HCT116 (cell line): ENCODE data around the gene NCR1. TPM values are rescaled to one million over a fixed set of nuclear protein-coding genes. Genes with fewer than 3 reads are reported as not detected.

Experiments used
- ATAC-seq: fragments of 200-7000 bp; cut with Tn5 transposase; 2 replicates; pipeline ENCODE4 v1.9.1; 2020; ENCODE audit warnings: mild to moderate bottlenecking, moderate library complexity
- BruUV-seq: library from RNA; stranded (reverse); fragments of 400-500 nt; replicated peaks from 2 replicates; lab custom pipeline; 2021; lab: Mats Ljungman, UMichigan
- CTCF ChIA-PET: fragments of 300-600 bp; sonication (Branson Sonifier 250); formaldehyde crosslinking; loops from one replicate; lab custom pipeline; 2021; ENCODE audit warnings: antibody characterized with exemption; lab: Charles Lee
- POLR2A ChIA-PET: fragments of 300-600, 350-600 bp; sonication (Branson Sonifier 250); formaldehyde crosslinking; loops from one replicate; lab custom pipeline; 2021; ENCODE audit warnings: antibody characterized with exemption; lab: Charles Lee
- RAD21 ChIA-PET, 2 experiments: fragments of 300-600 bp; sonication (Branson Sonifier 250); formaldehyde crosslinking; loops; one replicate each; lab custom pipeline; 2023; ENCODE audit warnings: low total read pairs in 2 of 2; ENCODE audit not compliant: uncharacterized antibody in 2 of 2, unreplicated experiment in 2 of 2, low non-redundant PET in 1 of 2; lab: Charles Lee
- DNase-seq: peaks from one replicate; pipeline ENCODE4 v3.0.0-alpha.2; 2010; ENCODE audit warnings: low read depth, low spot score
- H2AFZ ChIP-seq: fragments of 200-600 bp; shearing (Covaris generic), sonication (generic); 2 replicates; pipeline ENCODE4 v1.6.1; 2017; ENCODE audit warnings: low read depth, mixed run types, mixed read lengths, antibody characterized with exemption, low read length; ENCODE audit not compliant: poor library complexity, severe bottlenecking
- H3K27ac ChIP-seq: 2 replicates; pipeline ENCODE4 v1.5.1; 2012; ENCODE audit warnings: low read depth, low read length
- H3K27me3 ChIP-seq: fragments of 200-600 bp; sonication (generic); 2 replicates; pipeline ENCODE4 v1.6.1; 2016; ENCODE audit warnings: mixed run types, low read length, mixed read lengths; ENCODE audit not compliant: insufficient read depth
- H3K36me3 ChIP-seq, 2 experiments: fragments of 200-500 bp in 1 of 2; fragments of 200-600 bp in 1 of 2; sonication (Bioruptor generic) in 1 of 2; sonication (generic) in 1 of 2; 2 replicates each; pipeline versions ENCODE4 v1.5.1 to v1.6.1; 2014 to 2016; ENCODE audit warnings: low read length in 2 of 2, inconsistent platforms in 1 of 2, mixed read lengths in 1 of 2, mixed run types in 1 of 2; ENCODE audit not compliant: insufficient read depth in 2 of 2, control insufficient read depth in 1 of 2
- H3K4me1 ChIP-seq, 2 experiments: fragments of 200-600 bp in 1 of 2; sonication (generic) in 1 of 2; 2 replicates each; pipeline versions ENCODE4 v1.5.1 to v1.6.1; 2012 to 2017; ENCODE audit warnings: low read length in 2 of 2, inconsistent platforms in 1 of 2, mild to moderate bottlenecking in 1 of 2, mixed read lengths in 1 of 2, mixed run types in 1 of 2, moderate library complexity in 1 of 2; ENCODE audit not compliant: insufficient read depth in 2 of 2, control insufficient read depth in 1 of 2
- H3K4me2 ChIP-seq: fragments of 200-600 bp; sonication (generic); 2 replicates; pipeline ENCODE4 v1.6.1; 2017; ENCODE audit warnings: mixed run types, low read length, mixed read lengths
- H3K4me3 ChIP-seq, 2 experiments: fragments of 200-600 bp in 1 of 2; sonication (generic) in 1 of 2; replicated peaks in 1 of 2; 2 replicates each; pipeline ENCODE4 v1.5.1; 2011 to 2016; ENCODE audit warnings: low read length in 2 of 2, control low read depth in 1 of 2, low read depth in 1 of 2, mild to moderate bottlenecking in 1 of 2, mixed read lengths in 1 of 2, mixed run types in 1 of 2
- H3K79me2 ChIP-seq: fragments of 200-600 bp; sonication (generic); 2 replicates; pipeline ENCODE4 v1.6.1; 2017; ENCODE audit warnings: mild to moderate bottlenecking, mixed run types, low read length, moderate library complexity, mixed read lengths; ENCODE audit not compliant: insufficient read depth
- H3K9ac ChIP-seq: fragments of 200-600 bp; sonication (generic); 2 replicates; pipeline ENCODE4 v1.6.1; 2016; ENCODE audit warnings: low read length, mixed read lengths
- H3K9me2 ChIP-seq: fragments of 200-600 bp; sonication (generic), shearing (Covaris generic); 2 replicates; pipeline ENCODE4 v1.6.1; 2017; ENCODE audit warnings: mixed run types, mild to moderate bottlenecking, moderate library complexity; ENCODE audit not compliant: insufficient read depth
- H3K9me3 ChIP-seq, 2 experiments: fragments of 200-500 bp in 1 of 2; fragments of 200-600 bp in 1 of 2; sonication (Bioruptor generic) in 1 of 2; sonication (generic) in 1 of 2; 2 replicates each; pipeline ENCODE4 v1.6.1; 2014 to 2017; ENCODE audit warnings: low read length in 2 of 2, mixed read lengths in 2 of 2, inconsistent platforms in 1 of 2, low read depth in 1 of 2, mild to moderate bottlenecking in 1 of 2, mixed run types in 1 of 2, moderate library complexity in 1 of 2; ENCODE audit not compliant: control insufficient read depth in 1 of 2, insufficient read depth in 1 of 2
- H4K20me1 ChIP-seq: fragments of 200-600 bp; sonication (generic), shearing (Covaris generic); 2 replicates; pipeline ENCODE4 v1.6.1; 2017; ENCODE audit warnings: mixed run types, mild to moderate bottlenecking, moderate library complexity; ENCODE audit not compliant: insufficient read depth
- CBX3 ChIP-seq: IDR thresholded peaks from 2 replicates; pipeline ENCODE4 v1.6.1; 2012; ENCODE audit warnings: low read depth
- EGR1 ChIP-seq: IDR thresholded peaks from 2 replicates; pipeline ENCODE4 v1.6.1; 2012; ENCODE audit warnings: low read depth
- ELF1 ChIP-seq: IDR thresholded peaks from 2 replicates; pipeline ENCODE4 v1.6.1; 2012; ENCODE audit warnings: low read depth, borderline replicate concordance
- EZH2 ChIP-seq: fragments of 200-600 bp; sonication (generic); IDR thresholded peaks from 2 replicates; pipeline ENCODE4 v1.6.1; 2017; ENCODE audit warnings: antibody characterized with exemption, mixed run types
- FOSL1 ChIP-seq: IDR thresholded peaks from 2 replicates; pipeline ENCODE4 v1.6.1; 2012; ENCODE audit warnings: low read depth
- RAD21 ChIP-seq: IDR thresholded peaks from 2 replicates; pipeline ENCODE4 v1.6.1; 2012; ENCODE audit warnings: low read depth, mild to moderate bottlenecking
- SIN3A ChIP-seq: IDR thresholded peaks from 2 replicates; pipeline ENCODE4 v1.6.1; 2012; ENCODE audit warnings: low read depth
- SRF ChIP-seq: IDR thresholded peaks from 2 replicates; pipeline ENCODE4 v1.6.1; 2012; ENCODE audit warnings: low read depth
- YY1 ChIP-seq: IDR thresholded peaks from 2 replicates; pipeline ENCODE4 v1.6.1; 2011; ENCODE audit warnings: low read length, low read depth, moderate library complexity, mild to moderate bottlenecking; ENCODE audit not compliant: insufficient replicate concordance; ENCODE audit errors: extremely low read depth
- ZBTB33 ChIP-seq: IDR thresholded peaks from 2 replicates; pipeline ENCODE4 v1.6.1; 2011; ENCODE audit warnings: mild to moderate bottlenecking, low read length, moderate library complexity; ENCODE audit not compliant: insufficient replicate concordance; ENCODE audit errors: extremely low read depth
- intact Hi-C: fragments of 100-400 bp; cut with micrococcal nuclease; formaldehyde crosslinking; loops from 2 replicates; pipeline ENCODE4 v1.10.0; 2022
- total RNA-seq: library from RNA; stranded (reverse); gene quantifications from one replicate; pipeline ENCODE4 v1.2.1, GENCODE V29; 2021; ENCODE audit not compliant: unreplicated experiment

NCR1 gene
- total RNA-seq, 1 experiment from 2014 or later, result not detected

DNA sequence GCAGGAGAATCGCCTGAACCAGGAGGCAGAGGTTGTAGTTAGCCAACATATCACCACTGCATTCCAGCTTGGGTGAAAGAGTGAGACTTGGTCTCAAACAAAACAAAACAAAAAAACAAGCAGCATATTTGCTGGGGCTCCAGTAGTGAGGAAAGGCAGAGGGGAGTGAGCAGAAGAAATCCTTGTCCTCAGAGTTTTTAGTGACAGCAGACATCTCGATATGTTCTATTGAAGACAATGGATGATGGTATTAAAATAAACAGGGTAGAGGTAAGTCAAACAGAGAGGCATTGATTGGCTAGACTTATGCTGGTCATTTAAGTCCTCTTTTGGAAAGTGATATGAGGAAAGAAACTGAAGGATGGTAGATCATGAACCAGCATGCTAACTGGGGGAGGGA is 22.4 kb downstream of the NCR1 start:
- POLR2A ChIA-PET, result no interaction called here
- no peaks in the 10 kb centered on the region; a peak in 1 of 4 replicates for H3K9me3 ChIP-seq
- no TSS peak for BruUV-seq

GRCh38 chr19:54937926-54938325 is 32.0 kb downstream of the NCR1 start:
- H3K9me2 ChIP-seq, result no peaks in the 10 kb centered on the region
- no peaks in the 10 kb centered on the region for H3K36me3 ChIP-seq
- no peak overlapping the region for H3K27ac ChIP-seq
- H2AFZ ChIP-seq, result no peak overlapping the region
- ChIA-PET CTCF (no interaction called here), RAD21 (interaction anchor here in 1 of 2 experiments (0.7 kb wide), 1 partner anchor 22 kb away, joined by 5 read pairs; no protein-coding TSS in a partner anchor), POLR2A (interaction anchor here (0.7 kb wide), 1 partner anchor 67 kb away, joined by 3 read pairs; no protein-coding TSS in a partner anchor)
- no peaks in the 10 kb centered on the region for H3K79me2 ChIP-seq
- BruUV-seq, result no TSS peak
- no peak overlapping the region for H3K9ac ChIP-seq
- H3K4me1 ChIP-seq, result no peaks in the 10 kb centered on the region
- TF ChIP-seq FOSL1 (no peak), SRF (no peak), ELF1 (no peak), EZH2 (no peak), SIN3A (no peak), EGR1 (no peak), YY1 (no peak), RAD21 (no peak)
- no peaks in the 10 kb centered on the region for H3K9me3 ChIP-seq
- DNase-seq, result no peak
- H3K4me2 ChIP-seq, result no peak overlapping the region
- no peak for ATAC-seq
- intact Hi-C loops, result no loop called here
- no peak overlapping the region for H3K4me3 ChIP-seq
- peaks cover 3% of the 10 kb centered on the region; the same call in 1 of the 2 replicates for H3K27me3 ChIP-seq
- H4K20me1 ChIP-seq, result no peaks in the 10 kb centered on the region

More for the DNA sequence above, 22.4 kb downstream of the NCR1 start:
- Histone ChIP-seq H3K27me3 (no peaks in the 10 kb centered on the region), H3K9me2 (no peaks in the 10 kb centered on the region), H3K4me3 (no peak overlapping the region), H4K20me1 (no peaks in the 10 kb centered on the region), H3K36me3 (no peaks in the 10 kb centered on the region), H3K4me1 (no peaks in the 10 kb centered on the region), H3K27ac (no peak overlapping the region), H3K4me2 (no peak overlapping the region), H3K79me2 (no peaks in the 10 kb centered on the region), H2AFZ (no peak overlapping the region), H3K9ac (no peak overlapping the region)
- TF ChIP-seq ZBTB33 (no peak), CBX3 (peak; percentile 56; the same call in 1 of the 2 replicates)
- intact Hi-C loops, result no loop called here
- CTCF ChIA-PET, result no interaction called here
- peak; percentile 6 for DNase-seq
- no peak for ATAC-seq
- RAD21 ChIA-PET, result no interaction called here
